GM12878 (cell line): ENCODE data around the gene PIGS. TPM values are rescaled to one million over a fixed set of nuclear protein-coding genes. Genes with fewer than 3 reads are reported as not detected.
"Not testable (repeated sequence)": the region's sequence is repeated elsewhere in the genome, so short reads cannot be mapped to it uniquely, and the experiment has no call there.

Experiments used
- ATAC-seq: fragments of 200-7000 bp; cut with Tn5 transposase; 3 replicates; pipeline ENCODE4 v1.9.1; 2020; ENCODE audit warnings: mild to moderate bottlenecking, moderate library complexity
- BruUV-seq: library from RNA; stranded (reverse); fragments of 400-500 nt; replicated peaks from 2 replicates; lab custom pipeline; 2021; lab: Mats Ljungman, UMichigan
- CTCF ChIA-PET: fragments of 300-600 bp; sonication (Branson Sonifier 250); formaldehyde crosslinking; extraction: SDS; loops from one replicate; lab custom pipeline; 2021; ENCODE audit warnings: inconsistent platforms; lab: Yijun Ruan, JAX
- POLR2A ChIA-PET: fragments of 350-600 bp; formaldehyde crosslinking; extraction: SDS; loops from one replicate; lab custom pipeline; 2021; ENCODE audit warnings: inconsistent platforms; lab: Charles Lee
- RAD21 ChIA-PET: fragments of 300-600 bp; sonication (Branson Sonifier 250); formaldehyde crosslinking; loops from one replicate; lab custom pipeline; 2023; ENCODE audit warnings: antibody characterized with exemption; ENCODE audit not compliant: unreplicated experiment; lab: Charles Lee
- SMC1A ChIA-PET: fragments of 300-600 bp; sonication (Branson Sonifier 250); formaldehyde crosslinking; loops from one replicate; lab custom pipeline; 2023; ENCODE audit not compliant: unreplicated experiment, uncharacterized antibody; lab: Charles Lee
- DNase-seq: peaks from one replicate; pipeline ENCODE4 v3.0.0-alpha.2; 2011; ENCODE audit warnings: low read depth, low spot score
- FAIRE-seq: peaks from 3 replicates; lab custom pipeline; 2011; peaks lifted over from hg19 to GRCh38; lab: Jason Lieb, UNC
- H2AFZ ChIP-seq: 2 replicates; pipeline ENCODE4 v1.6.0; 2011; ENCODE audit warnings: low read depth, low read length, control low read depth; ENCODE audit not compliant: control insufficient read depth
- H3K27ac ChIP-seq: 2 replicates; pipeline ENCODE4 v1.5.1; 2011; ENCODE audit warnings: control low read depth; ENCODE audit not compliant: control insufficient read depth, insufficient read depth
- H3K27me3 ChIP-seq, 2 experiments: replicated peaks in 1 of 2; 2 replicates each; pipeline versions ENCODE4 v1.6.0 to v1.6.1; 2011; ENCODE audit warnings: low read length in 1 of 2; ENCODE audit not compliant: control insufficient read depth in 2 of 2, insufficient read depth in 2 of 2
- H3K36me3 ChIP-seq, 2 experiments: 2 replicates each; pipeline ENCODE4 v1.5.1; 2011; ENCODE audit warnings: low read length in 1 of 2; ENCODE audit not compliant: control insufficient read depth in 2 of 2, insufficient read depth in 2 of 2
- H3K4me1 ChIP-seq: 2 replicates; pipeline ENCODE4 v1.6.1; 2011; ENCODE audit warnings: mild to moderate bottlenecking, low read length, moderate library complexity, mixed read lengths; ENCODE audit not compliant: control insufficient read depth, insufficient read depth
- H3K4me2 ChIP-seq: 2 replicates; pipeline ENCODE4 v1.6.0; 2011; ENCODE audit warnings: control low read depth; ENCODE audit not compliant: control insufficient read depth, insufficient read depth
- H3K4me3 ChIP-seq: fragments of 200-600 bp; sonication (generic); 2 replicates; pipeline ENCODE4 v1.5.1; 2016
- H3K79me2 ChIP-seq: 2 replicates; pipeline ENCODE4 v1.6.0; 2011; ENCODE audit warnings: low read length; ENCODE audit not compliant: control insufficient read depth, insufficient read depth
- H3K9ac ChIP-seq: 2 replicates; pipeline ENCODE4 v1.8.0; 2011; ENCODE audit warnings: low read length, control low read depth, mixed read lengths; ENCODE audit not compliant: control insufficient read depth, insufficient read depth
- H3K9me3 ChIP-seq: replicated peaks from 3 replicates; pipeline ENCODE4 v1.5.1; 2011; ENCODE audit warnings: mild to moderate bottlenecking, low read length; ENCODE audit not compliant: control insufficient read depth, insufficient read depth
- H4K20me1 ChIP-seq: 2 replicates; pipeline ENCODE4 v1.6.0; 2011; ENCODE audit not compliant: control insufficient read depth, insufficient read depth
- BHLHE40 ChIP-seq, 2 experiments: fragments of 450-650 bp in 1 of 2; IDR thresholded peaks; 2 replicates each; pipeline ENCODE4 v1.6.1; 2011 to 2017; ENCODE audit warnings: low read depth in 2 of 2, borderline replicate concordance in 1 of 2, improper control_type of control experiment in 1 of 2, low read length in 1 of 2, mild to moderate bottlenecking in 1 of 2
- FOXK2 ChIP-seq: fragments of 450-650 bp; IDR thresholded peaks from 2 replicates; pipeline ENCODE4 v1.6.1; 2017; ENCODE audit warnings: mild to moderate bottlenecking, moderate library complexity
- JUND ChIP-seq: IDR thresholded peaks from 2 replicates; pipeline ENCODE4 v1.6.1; 2012; ENCODE audit warnings: low read depth, mild to moderate bottlenecking, low read length, improper control_type of control experiment, moderate library complexity
- KDM1A ChIP-seq: fragments of 200-600 bp; sonication (generic); IDR thresholded peaks from 2 replicates; pipeline ENCODE4 v1.6.1; 2016; ENCODE audit warnings: borderline replicate concordance
- WGBS: methylation state at CpG from one replicate; pipeline ENCODE4 v1.1.6; 2016; ENCODE audit warnings: low lambda C conversion rate; ENCODE audit not compliant: insufficient replicate concordance, insufficient coverage; ENCODE audit errors: missing lambda C conversion rate; 5-methylcytosine and 5-hydroxymethylcytosine counted together
- in situ Hi-C: fragments of 300-500 bp; cut with MboI; formaldehyde crosslinking; loops from 9 replicates; pipeline ENCODE4 v1.14.3; 2018; ENCODE audit warnings: mixed read lengths
- intact Hi-C: fragments of 100-400 bp; cut with micrococcal nuclease; formaldehyde crosslinking; loops from one replicate; pipeline ENCODE4 v1.14.2; 2022; ENCODE audit not compliant: unreplicated experiment
- polyA plus RNA-seq, 11 experiments: library from polyadenylated mRNA; depleted of rRNA in 4 of 11; unstranded in 6 of 11; stranded (reverse) in 5 of 11; fragments of >200 nt; fragmentation: Nextera tagmentation in 4 of 11; fragmentation: Illumina TruSeq in 1 of 11; extraction: Ambion mirVana in 4 of 11; extraction: Trizol in 1 of 11; gene quantifications; 1 replicate in 1 of 11; 2 replicates in 10 of 11; pipeline versions ENCODE4 v1.2.1 to v1.2.3, GENCODE V29; 2011 to 2016; ENCODE audit warnings: inconsistent platforms in 2 of 11, missing spikeins in 2 of 11, low read depth in 1 of 11
- total RNA-seq, 4 experiments: library from RNA; depleted of rRNA in 3 of 4; stranded (reverse); fragments of >200 nt in 3 of 4; fragmentation: Illumina TruSeq in 1 of 4; extraction: Trizol in 1 of 4; gene quantifications; 2 replicates each; pipeline versions ENCODE4 v1.2.1 to v1.2.3, GENCODE V29; 2013 to 2021

PIGS gene
- total and polyA plus RNA-seq, 10 of the 15 experiments (the other 5 are each of a cell fraction or from before 2014, with no cell fraction given), result 27.5 to 73.7 (median 50.7) TPM

DNA sequence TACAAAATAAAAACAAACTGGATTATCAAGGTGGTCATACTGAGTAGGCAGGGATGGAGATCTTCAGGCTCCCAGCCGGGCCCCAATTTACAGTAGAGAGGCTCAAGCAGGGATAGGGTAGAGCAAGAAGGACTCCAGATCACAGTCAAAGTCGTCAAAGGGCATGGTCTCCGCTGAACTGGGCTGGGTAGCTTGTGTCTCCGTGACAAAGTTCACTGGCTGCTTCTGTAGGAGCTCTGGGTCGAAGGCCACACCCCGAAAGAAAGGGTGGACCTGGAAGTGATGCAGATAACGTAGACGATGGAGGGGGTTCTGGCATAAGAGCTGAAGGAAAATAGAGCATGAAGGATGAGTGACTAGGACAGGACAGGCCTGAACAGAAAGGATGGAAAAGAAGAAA lies 39.1 kb upstream of the PIGS start (continued):
- no peak for TF ChIP-seq BHLHE40 (IDR thresholded peaks at IDR 0.05; ENCODE audit: borderline replicate concordance in 1 of 2, low read depth in 2 of 2, low read length in 1 of 2)
- TF ChIP-seq FOXK2, result no peak
- TF ChIP-seq KDM1A, result no peak
- TF ChIP-seq JUND, result no peak

DNA sequence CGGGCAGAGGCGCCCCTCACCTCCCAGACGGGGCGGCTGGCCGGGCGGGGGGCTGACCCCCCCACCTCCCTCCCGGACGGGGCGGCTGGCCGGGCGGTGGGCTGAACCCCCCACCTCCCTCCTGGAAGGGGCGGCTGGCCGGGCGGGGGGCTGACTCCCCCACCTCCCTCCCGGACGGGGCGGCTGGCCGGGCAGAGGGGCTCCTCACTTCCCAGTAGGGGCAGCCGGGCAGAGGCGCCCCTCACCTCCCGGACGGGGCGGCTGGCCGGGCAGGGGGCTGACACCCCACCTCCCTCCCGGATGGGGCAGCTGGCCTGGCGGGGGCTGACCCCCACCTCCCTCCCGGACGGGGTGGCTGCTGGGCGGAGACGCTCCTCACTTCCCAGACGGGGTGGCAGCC lies 32.7 kb upstream of the PIGS start:
- H3K4me2 ChIP-seq, H3K36me3 ChIP-seq, H3K9ac ChIP-seq, H3K27ac ChIP-seq, DNase-seq, H4K20me1 ChIP-seq, CTCF ChIA-PET, RAD21 ChIA-PET, H3K27me3 ChIP-seq, H3K79me2 ChIP-seq, intact Hi-C loops, FAIRE-seq, POLR2A ChIA-PET, H3K4me1 ChIP-seq, H3K4me3 ChIP-seq, H2AFZ ChIP-seq, SMC1A ChIA-PET, BruUV-seq, in situ Hi-C loops, H3K9me3 ChIP-seq, ATAC-seq: not testable (repeated sequence)
- 100% methylated on average over 2 of the region's 31 CpGs for WGBS
